Endothelial cell of hepatic sinusoid (primary cell): ENCODE measurements around the gene HNRNPF.

Source experiments
- in situ Hi-C: cut with HindIII; loops from 2 replicates; pipeline ENCODE4 v1.10.0; 2017; ENCODE audit warnings: low sequenced_read_pairs

Gene HNRNPF

GRCh38 chr10:43377424-43377883 is 31.5 kb downstream of the HNRNPF start:
- in situ Hi-C loops = no loop called here

GRCh38 chr10:43376828-43377423 is 32.1 kb downstream of the HNRNPF start:
- in situ Hi-C loops = no loop called here

GRCh38 chr10:43376046-43376635 is 32.8 kb downstream of the HNRNPF start:
- in situ Hi-C loops = no loop called here

- in situ Hi-C loops = no loop called here
Observed at GRCh38 chr10:43375401-43376020, 33.5 kb downstream of the HNRNPF start.

- in situ Hi-C loops = no loop called here
Observed at GRCh38 chr10:43374194-43374593, 34.8 kb downstream of the HNRNPF start.

GRCh38 chr10:43373461-43373860 is 35.5 kb downstream of the HNRNPF start:
- in situ Hi-C loops = no loop called here

GRCh38 chr10:43372765-43373361 is 36.1 kb downstream of the HNRNPF start:
- in situ Hi-C loops = no loop called here

- in situ Hi-C loops = no loop called here
Observed at GRCh38 chr10:43371418-43371817, 37.6 kb downstream of the HNRNPF start, which contains the start of gene FXYD4. Gene FXYD4 (plus strand): TSS chr10:43371636. CDS start chr10:43373747, 2,111 bp downstream.

- in situ Hi-C loops = no loop called here
Observed at GRCh38 chr10:43370671-43371215, 38.2 kb downstream of the HNRNPF start.

- in situ Hi-C loops = no loop called here
Observed at GRCh38 chr10:43369921-43370320, 39.1 kb downstream of the HNRNPF start.

- in situ Hi-C loops = no loop called here
Observed at GRCh38 chr10:43365001-43365400, 44.0 kb downstream of the HNRNPF start.

GRCh38 chr10:43362191-43362839 is 46.7 kb downstream of the HNRNPF start:
- in situ Hi-C loops = no loop called here

GRCh38 chr10:43361547-43362190 is 47.3 kb downstream of the HNRNPF start:
- in situ Hi-C loops = no loop called here

GRCh38 chr10:43360086-43360485 is 48.9 kb downstream of the HNRNPF start:
- in situ Hi-C loops = no loop called here

GRCh38 chr10:43355749-43356371 is 53.1 kb downstream of the HNRNPF start:
- in situ Hi-C loops = no loop called here

- in situ Hi-C loops = no loop called here
Observed at GRCh38 chr10:43354879-43355380, 54.1 kb downstream of the HNRNPF start.

- in situ Hi-C loops = no loop called here
Observed at GRCh38 chr10:43354330-43354635, 54.7 kb downstream of the HNRNPF start.

GRCh38 chr10:43353495-43354329 is 55.3 kb downstream of the HNRNPF start:
- in situ Hi-C loops = no loop called here

GRCh38 chr10:43352951-43353350 is 56.0 kb downstream of the HNRNPF start:
- in situ Hi-C loops = no loop called here
